KG1 (cell line): ENCODE results near the gene SLAMF6.
"Not testable (repeated sequence)": the region's sequence is repeated elsewhere in the genome, so short reads cannot be mapped to it uniquely, and the experiment has no call there.

Experiments
- DNase-seq: peaks from one replicate; lab custom pipeline; 2025; lab: John Stamatoyannopoulos, UW

The SLAMF6 gene

DNA sequence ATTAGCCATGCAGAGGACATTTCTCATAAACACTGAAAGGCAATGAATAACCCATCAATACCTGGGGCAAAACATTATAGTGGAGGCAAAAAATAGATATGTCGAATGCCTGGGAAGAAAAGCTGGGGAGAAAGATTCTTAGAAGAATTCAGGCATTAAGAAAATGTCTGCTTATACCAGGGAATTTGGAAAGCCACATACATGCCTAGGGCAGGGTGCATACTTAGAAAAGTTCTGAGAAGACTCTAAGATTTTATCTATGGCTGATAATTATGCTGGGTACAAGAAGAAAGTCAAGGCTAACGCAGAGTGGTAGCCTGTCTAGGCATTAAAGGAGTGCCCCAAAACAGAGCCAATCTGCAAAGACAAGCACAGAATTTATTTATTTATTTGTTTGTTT is 18.4 kb downstream of the SLAMF6 start:
- no peak for DNase-seq

- no peak for DNase-seq
These were observed 20.0 kb downstream of the SLAMF6 start for GRCh38 chr1:160503087-160503486.

DNA sequence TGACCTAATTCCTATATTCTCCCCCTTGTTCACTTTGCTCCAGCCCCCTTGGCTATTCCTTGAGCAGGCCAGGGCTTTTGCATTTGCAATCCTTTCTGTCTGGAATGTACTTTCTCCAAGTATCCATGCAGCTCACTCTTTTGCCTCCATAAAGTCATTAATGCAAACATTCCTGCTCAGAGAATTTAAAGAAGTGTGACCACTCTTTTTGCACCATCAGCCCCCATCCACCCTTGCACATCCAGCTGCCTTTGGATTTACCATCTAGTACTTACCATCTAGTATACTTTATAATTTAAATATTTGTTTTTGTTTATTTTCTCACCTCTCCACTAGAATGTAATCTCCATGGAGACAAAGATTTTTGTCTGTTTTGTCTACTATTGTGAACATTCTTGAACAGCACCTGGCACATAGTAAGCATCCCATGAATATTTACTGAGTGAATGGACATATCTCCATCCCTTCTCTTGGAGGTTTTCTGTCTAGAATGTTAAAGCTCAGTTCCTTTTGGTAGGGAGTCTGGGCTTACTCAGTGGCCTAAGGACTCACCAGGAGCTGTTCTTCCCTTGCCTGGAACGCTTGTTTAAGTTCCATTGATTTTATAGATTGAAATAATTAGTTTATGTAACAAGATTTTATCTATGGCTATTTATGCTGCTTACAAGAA is 22.6 kb downstream of the SLAMF6 start:
- DNase-seq, result no peak

- no peak for DNase-seq
These were observed 23.4 kb downstream of the SLAMF6 start for GRCh38 chr1:160499631-160500030.

- DNase-seq, result not testable (repeated sequence)
These were observed 24.6 kb downstream of the SLAMF6 start for GRCh38 chr1:160498301-160499065.

DNA sequence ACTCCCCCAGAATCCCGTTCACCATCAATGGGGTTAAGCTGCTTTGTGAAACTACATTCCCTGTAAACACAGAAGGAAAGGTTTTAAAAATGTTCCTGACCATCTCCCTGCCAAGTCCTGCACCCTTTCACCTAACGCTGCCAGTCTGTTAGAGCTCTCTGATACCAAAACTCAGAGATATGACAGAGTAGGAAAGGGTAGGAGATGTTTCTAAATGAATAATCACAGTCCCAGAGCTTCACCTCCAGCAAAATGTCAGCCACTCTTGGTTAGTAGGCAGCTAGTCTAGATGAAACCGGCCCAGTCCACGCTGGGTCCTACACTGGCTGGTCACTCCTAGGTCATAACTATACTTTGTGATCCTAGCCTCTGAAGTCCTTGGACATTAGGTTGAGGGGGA is 26.7 kb downstream of the SLAMF6 start:
- no peak for DNase-seq

- DNase-seq, result no peak
These were observed 28.4 kb downstream of the SLAMF6 start for GRCh38 chr1:160494620-160495019.

DNA sequence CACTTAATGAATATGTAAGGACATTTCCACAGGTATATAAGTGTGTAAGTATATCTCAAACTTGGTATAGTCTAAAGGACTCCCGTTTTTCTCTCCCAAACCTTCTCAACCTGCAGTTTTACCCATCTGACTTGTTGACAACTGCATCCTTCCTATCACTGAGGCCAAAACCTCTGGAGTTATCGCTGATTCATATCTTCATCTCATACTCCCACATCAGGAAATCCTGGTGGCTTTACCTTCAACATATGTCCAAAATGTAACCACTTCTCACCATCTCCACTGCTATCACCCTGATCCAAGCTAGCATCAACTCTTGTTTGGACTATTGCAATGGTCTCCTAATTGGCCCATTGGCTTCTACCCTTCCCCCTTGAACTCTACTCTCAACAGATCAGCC is 30.4 kb downstream of the SLAMF6 start:
- DNase-seq, result no peak

DNA sequence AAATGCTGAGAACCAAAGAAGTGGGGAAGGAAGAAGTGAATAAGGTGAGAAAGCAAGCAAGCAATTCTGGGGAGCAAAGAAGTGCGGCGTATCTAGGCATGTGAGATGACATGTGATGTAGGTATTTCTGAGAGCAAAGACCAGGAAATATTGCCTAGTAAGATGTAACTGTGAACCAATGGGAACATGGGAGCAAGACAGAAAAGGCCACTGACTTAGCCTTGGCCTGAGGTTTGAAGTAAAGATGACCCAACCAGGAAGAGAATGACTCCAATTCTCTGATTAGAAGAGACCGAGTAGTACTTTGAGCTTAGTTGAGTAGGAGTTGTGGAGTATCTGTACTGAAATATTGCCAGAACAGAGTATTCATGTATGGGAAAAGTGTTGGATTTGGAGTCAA is 31.1 kb downstream of the SLAMF6 start:
- no peak for DNase-seq

- DNase-seq, result no peak
These were observed 32.0 kb downstream of the SLAMF6 start for GRCh38 chr1:160491017-160491416.

DNA sequence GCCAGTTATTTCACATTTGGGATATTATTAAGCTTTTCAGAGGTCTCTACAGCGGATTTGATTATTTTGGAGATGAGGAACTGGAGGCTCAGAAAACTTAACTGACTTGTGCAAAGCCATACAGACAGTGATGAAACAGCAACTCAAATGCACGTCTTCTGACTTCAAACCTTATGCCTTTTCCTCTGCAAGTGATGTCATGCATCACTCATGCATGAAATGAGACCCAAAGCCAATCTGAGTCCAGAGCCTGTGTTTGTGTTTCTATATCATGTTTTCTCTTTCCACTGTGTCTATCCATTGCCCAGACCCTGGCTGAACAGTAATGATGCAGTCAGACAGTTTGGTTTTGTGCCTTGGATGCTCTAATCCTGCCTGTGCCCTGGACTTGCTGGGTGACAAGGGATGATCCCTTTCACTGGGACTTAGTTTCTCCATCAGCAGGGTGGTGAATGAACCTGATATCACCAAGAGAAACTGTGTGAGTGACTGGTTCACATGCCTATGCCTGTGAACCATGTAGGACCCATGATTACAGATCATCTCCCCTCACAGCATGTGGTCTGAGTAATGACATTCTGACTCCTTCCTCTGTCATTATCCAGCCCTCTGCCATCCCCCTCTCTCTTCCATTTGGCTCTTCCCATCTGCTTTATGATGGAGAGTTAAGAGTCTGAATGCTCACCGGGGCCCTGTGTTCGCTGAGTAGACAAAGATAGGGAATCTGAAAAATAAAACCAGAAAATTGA is 33.4 kb downstream of the SLAMF6 start:
- DNase-seq, result no peak

DNA sequence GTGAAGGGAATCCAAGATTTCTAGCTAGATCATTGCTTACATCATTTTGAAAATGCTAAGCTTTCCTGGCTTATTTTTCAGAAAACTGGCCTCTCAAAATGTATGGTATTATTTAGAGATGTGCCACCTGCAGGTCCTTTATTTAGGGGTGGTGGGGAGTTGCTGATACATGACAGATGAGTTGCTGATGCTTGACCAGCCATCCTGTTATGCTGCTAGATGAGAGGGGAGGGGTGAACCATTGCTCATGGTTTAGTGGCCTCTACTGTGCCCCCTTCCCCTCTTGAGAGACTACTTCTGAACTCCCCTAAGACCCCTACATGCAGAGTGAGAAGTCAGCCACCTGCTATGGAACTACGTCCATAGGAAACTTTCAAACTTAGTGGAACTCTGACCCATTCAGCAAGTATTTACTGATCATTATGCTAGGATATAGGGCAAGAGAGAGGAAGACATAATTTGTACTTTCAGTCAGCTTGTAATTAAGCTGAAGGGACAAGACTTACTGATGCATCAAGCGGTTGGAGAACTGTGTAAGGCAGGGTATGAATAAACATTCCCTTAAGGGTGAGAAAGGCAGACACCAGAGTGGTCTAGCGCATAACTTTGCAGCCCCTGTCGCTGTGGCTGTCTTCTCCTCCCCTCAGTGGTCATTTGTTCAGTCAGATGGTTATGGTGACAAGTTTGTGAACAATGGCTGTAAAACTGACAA is 34.6 kb downstream of the SLAMF6 start:
- no peak for DNase-seq

- DNase-seq, result no peak
These were observed 36.6 kb downstream of the SLAMF6 start for GRCh38 chr1:160486453-160486852.

GRCh38 chr1:160483505-160484185 is 39.4 kb downstream of the SLAMF6 start:
- DNase-seq, result no peak

DNA sequence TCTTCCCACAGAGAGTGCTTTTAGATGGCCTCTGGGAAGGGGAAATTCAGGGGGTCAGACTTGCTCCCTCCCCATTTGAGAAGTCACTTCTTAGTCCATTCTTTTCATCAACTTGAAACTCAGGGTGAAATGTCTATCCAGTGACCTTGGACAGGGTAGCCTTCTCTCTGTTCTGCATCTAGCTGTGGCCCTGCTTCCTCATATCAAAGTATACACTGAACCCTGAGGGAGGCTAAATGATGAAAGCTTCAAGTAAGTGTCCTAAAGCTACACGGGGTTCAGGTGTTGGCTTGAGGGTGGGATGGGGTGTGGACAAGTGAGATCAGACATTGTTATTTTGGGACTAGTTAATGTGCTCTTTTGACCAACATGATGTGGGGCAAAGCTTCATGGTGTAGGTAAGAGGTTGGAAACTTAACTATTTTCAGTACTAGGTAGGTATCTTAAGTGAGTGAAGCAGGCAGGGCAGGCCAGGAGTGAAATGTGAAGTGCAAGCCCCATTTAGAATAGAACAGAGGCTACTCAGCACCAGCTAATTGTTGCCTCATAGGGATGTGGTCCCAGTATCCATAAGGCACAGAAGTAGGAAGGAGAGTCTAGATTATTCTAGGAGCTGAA is 41.0 kb downstream of the SLAMF6 start:
- DNase-seq, result no peak

DNA sequence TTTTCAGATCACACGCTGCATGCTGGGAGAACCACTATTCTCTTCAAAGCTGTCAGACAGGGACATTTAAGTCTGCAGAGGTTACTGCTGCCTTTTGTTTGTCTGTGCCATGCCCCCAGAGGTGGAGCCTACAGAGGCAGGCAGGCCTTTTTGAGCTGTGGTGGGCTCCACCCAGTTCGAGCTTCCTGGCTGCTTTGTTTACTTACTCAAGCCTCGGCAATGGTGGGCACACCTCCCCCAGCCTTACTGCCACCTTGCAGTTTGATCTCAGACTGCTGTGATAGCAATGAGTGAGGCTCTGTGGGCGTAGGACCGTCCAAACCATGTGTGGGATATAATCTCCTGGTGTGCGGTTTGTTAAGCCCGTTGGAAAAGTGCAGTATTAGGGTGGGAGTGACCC is 42.3 kb downstream of the SLAMF6 start:
- DNase-seq, result not testable (repeated sequence)

- not testable (repeated sequence) for DNase-seq
These were observed 44.0 kb downstream of the SLAMF6 start for GRCh38 chr1:160479091-160479490.

- DNase-seq, result no peak
These were observed 48.4 kb downstream of the SLAMF6 start for GRCh38 chr1:160474392-160475242.

- no peak for DNase-seq
These were observed 50.9 kb downstream of the SLAMF6 start for GRCh38 chr1:160472112-160472511.

DNA sequence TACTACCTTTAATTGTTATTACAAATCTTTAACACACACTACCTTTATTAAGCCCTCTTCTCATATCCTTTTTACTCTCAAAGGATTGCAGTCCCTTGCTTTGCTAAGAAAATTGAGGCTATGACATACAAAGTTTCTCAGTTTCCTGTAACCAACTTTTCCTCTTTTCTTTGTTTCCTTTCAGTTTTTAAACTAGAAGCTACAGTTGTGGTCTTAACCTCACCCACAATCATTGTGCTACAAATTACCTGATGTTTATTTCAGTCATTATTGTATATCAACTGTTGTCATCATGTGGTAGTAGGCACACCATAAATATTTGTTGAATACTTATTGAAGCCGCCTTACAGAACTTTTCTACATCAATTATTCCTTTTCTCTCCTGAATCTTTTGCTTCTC is 51.8 kb downstream of the SLAMF6 start:
- no peak for DNase-seq
